Peyer's patch (tissue), 4 donors: ENCODE measurements around the gene RSRC1.

Experiments used
- CTCF ChIP-seq, 6 experiments: fragments of 450-650 bp in 4 of 6; fragments of 200-600 bp in 2 of 6; sonication (generic) in 1 of 6; IDR thresholded peaks; one replicate each; pipeline ENCODE4 v1.5.1; 2017 to 2019; ENCODE audit warnings: antibody characterized with exemption in 6 of 6, mild to moderate bottlenecking in 3 of 6, moderate library complexity in 1 of 6
- POLR2A ChIP-seq, 2 donors: fragments of 450-650 bp; IDR thresholded peaks; one replicate each; pipeline ENCODE4 v1.5.1; 2017; ENCODE audit warnings: antibody characterized with exemption in 2 of 2, mild to moderate bottlenecking in 2 of 2, moderate library complexity in 2 of 2

DNA sequence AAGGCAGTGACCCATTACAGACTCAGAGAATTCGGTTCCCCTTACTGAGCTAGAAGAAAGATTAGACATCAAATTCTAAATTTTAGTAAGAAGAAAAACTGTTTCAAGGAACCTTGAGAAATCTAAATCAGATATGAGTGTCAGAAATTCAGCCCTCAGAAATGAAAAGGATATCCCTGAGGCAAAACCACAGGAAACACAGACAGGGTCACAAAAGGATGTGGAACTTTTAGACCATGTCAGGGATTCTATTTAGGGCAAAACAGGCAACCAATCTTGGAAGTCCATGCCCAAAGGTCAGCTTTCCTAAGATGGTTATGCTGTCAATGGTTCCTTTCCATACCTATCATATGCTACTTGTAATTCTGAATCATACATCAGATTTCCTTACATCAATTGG lies 35.3 kb upstream of the RSRC1 start:
- TF ChIP-seq CTCF (IDR thresholded peaks at IDR 0.05) = no peak
- TF ChIP-seq POLR2A (IDR thresholded peaks at IDR 0.05) = no peak
